HG02678 (cell line): ENCODE data around the gene IGFL4.

Experiments used
- ATAC-seq: cut with Tn5 transposase; IDR thresholded peaks from one replicate; pipeline ENCODE4 v1.9.1; 2021; ENCODE audit warnings: mild to moderate bottlenecking, moderate library complexity; ENCODE audit not compliant: unreplicated experiment

IGFL4 gene

DNA sequence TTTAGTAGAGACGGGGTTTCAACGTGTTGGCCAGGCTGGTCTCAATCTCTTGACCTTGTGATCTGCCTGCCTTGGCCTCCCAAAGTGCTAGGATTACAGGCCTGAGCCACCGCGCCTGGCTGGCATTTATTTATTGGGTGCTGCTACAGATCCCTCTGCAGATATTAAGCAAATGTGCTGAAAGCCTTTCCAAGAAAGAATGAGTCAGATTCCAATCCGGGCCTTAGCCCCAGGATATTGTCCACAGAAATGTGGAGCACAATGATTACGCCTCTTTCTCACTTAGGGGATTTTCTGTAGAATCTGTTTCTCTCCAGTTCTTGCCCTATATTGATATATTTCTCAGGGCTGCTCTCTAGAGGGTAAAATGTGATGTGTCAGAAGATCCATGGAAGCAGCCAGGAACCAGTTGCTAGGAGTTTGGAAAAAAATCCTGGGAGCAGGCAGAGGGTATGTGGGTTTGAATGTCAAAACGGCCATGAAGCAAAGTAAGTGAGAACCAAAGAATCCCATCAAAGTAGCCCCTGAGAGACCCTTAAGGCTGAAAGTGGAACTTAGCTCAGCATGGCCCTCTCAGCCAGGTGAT, 24.8 kb upstream of the IGFL4 start:
- no peak for ATAC-seq

DNA sequence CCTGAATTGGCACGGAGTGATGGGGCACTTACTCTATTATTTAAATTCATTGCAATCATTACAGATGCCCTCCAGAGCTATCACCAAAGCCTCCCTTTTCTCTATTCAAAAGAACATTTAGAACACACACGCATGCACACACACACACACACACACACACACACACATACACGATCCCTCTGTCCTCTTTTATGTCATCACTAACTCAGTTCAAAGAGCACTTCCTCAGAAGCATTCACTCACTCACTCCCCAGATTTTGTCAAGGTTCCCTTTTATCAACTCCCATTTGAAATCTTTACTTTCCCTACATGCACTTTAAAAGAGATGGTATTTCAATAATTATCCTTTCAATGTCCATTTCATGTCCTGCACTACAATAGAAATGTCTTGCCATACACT, 22.4 kb upstream of the IGFL4 start:
- ATAC-seq: no peak

DNA sequence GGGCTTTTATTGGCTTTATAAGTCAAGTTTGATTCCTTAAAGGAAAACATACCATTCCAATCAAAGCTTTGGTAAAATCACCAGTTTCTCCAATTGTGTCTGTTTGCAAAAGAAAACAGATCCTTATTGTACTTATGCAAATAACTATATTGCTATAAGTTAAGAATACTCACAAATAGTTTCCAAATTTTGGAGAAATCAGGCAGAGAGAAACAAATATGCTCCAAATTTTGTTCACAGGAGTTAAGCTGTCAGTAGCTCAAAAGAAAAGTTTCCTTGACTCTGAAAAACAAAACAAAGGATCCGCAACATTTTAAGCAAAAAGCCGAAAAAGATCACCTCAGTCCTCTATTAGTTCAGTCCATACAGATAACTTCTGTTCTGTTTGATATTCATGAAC, 19.2 kb upstream of the IGFL4 start:
- no peak for ATAC-seq

DNA sequence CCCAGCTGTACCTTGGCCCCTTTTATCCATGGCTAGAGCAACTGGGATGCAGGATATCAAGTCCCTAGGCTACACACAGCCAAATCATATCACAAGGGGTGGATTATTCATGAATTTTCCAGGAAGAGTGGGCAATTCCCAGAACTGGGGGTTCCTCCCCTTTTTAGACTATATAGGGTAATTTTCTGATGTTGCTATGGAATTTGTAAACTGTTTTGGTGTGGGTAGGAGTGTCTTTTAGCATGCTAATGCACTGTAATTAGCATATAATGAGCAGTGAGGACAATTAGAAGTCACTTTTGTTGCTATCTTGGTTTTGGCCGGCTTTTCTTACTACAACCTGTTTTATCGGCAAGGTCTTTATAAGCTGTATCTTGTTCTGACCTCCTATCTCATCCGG, 18.0 kb upstream of the IGFL4 start:
- no peak for ATAC-seq

DNA sequence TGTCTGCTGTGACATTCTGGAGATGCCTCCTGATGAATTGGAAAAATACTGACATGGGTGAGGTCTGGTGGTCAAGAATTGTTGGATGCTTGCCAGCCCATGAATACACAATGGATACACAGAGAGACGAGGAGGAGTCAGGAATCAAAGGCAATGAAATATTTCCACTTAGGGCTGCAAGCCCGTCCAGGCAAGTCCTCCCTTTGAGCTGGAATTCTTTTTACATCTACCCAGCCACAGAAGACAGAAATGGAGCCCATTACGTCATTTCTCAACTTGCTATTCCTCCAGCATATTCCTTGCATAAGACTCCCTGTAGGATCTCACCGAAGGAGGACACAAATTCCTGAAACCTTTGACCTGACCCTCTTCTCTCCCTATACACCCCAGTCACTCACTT, 15.7 kb upstream of the IGFL4 start:
- ATAC-seq: no peak

DNA sequence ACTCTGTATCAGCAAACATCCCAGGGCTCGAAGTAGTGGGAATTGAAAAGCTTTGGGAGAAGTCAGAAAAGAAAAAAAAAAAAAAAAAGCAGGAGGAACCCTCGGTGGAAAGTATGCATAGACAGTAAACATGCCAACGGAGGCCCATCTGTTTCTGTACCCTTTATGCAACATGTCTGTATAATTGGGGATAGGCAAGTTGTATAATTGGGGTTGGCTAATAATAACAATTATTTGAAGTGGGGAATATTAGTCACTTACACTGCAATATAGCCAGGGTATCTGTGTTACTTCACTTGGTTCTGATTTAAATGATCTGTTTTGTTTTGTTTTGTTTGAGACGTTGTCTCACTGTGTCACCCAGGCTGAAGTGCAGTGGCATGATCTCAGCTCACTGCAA, 12.1 kb upstream of the IGFL4 start:
- ATAC-seq: no peak

DNA sequence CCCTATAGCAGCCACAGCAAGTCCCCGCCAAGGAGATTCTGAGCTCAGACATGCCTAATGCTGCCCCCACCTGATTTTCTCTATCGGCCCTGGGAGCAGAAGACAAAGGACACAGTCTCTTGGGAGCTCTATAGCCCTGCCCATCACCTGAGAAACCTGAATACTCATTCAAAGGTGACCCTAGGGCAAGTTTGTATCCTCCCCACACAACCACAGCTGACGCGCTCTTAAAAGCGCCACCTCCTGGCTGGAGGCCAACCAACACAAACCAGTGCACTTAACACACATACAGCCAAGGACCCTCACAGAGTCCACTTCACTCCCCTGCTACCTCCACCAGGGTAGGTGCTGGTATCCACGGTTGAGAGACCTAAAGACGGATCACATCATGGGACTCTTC, 8.8 kb upstream of the IGFL4 start:
- no peak for ATAC-seq

DNA sequence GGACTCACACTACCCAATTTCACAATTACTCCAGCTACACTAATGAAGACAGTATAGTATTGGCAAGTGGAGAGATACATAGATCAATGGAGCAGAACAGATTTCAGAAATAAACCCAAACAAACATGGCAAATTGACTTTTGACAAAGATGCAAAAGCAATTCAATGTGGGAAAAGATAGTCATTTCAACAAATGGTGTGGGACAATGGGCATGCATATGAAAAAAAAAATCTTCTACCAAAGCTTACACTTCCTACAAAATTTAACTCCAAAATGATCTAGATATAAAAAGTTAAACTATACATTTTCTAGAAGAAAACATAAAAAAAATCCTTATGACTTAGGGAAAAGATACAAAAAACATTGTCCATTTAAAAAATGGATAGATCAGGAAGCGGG, 2.7 kb upstream of the IGFL4 start:
- no peak for ATAC-seq

DNA sequence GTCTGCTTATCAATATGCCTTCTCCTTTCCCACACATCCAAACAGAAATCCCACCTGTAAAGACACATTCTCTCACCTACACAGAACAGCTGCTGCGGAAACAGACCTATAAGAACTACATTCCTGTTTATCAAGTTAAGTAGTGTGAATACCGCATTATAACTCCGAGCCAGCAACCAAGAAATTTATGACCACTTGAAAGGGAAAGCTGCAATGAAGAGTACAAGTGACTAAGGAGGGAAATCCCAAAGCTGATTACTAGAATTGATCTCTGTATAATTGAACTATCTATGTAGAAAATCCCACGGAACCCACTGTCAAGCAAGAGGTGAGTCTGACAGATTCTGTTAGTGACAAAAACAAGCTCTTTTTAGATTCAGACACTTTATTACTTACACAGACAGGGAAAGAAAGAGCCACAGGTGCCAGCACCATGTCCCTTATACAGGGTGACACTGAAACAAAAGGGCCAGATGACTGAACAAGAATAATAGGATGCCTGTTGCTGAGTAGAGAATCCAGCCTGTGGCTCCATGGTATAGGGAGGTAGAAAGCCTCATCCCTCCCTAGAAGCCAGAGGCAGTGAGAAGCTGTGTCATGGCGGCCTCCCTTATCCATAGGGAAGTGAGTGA, 1.6 kb upstream of the IGFL4 start:
- no peak for ATAC-seq

DNA sequence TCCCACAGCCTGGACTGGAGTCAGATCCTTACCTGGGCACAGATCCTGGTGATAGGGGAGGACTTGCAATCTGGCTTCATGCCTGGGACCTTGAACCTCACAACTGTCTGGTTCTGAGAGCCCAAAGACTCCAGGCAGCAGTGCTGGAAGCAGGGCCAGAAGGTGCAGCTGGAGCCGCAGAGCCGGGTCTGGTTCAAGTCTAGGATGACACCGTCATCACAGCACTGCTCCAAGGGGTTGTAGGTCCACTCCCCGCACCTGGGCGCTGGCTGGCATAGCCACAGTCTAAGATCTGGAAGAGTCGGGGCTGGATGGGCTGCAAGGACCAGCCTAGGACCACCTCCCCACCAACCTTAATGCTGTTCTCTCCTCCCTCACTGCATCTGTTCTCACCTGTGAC, 677 bp downstream of the IGFL4 start:
- ATAC-seq: no peak

DNA sequence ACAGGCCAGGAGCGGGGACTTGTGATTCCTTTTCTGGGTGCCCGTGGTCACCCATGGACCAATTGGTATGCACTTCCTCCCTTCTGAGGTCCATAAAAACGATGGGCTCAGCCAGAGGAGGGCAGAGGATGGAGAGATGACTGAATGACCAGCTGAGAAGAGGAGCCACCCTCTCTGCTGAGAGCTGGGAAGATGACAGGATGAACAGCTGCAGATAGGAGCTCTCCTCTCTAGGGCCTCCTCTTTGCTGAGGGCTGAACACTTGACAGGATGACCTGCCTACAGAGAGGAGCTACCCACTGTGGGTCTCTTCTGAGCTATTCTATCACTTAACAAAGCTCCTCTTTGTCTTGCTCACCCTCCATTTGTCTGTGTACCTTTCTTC, 4.1 kb downstream of the IGFL4 start:
- no peak for ATAC-seq

DNA sequence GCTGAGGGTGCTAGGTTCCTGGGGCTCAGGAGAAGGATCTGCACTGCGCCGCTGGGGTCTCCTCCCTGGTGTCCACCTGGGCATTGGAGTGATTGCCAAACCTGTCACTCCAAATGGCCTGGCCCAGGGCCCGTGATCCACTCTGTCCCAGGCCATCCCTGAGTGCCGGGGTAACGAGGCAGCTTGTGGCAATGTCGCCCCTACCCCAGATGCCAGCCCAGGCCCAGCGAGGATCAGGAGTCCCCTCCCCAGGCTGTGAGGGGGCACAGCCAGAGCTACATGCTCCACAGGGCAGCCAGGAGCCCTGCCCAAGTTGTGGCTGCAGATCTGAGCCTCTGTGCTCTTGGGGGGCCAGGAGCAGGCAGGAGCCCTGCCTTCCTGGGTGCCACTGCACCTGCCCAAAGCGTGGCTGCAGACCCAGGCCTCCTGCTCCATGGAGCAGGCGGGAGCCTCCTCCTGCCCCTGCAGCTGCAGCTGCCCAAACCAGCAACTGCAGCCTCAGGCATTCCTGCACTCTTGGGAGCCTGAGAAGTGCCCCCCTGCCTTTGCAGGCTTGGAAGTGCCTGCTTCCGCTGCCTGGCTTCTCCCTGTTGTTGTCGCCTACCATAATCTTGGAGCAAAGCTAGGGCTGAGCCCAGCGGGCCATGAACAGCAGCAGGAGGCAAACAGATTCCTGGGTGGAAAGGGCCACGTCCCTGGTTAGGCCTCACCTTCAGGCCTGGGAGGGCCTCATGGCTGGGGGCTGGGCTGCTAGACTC, 4.6 kb downstream of the IGFL4 start:
- ATAC-seq: no peak

DNA sequence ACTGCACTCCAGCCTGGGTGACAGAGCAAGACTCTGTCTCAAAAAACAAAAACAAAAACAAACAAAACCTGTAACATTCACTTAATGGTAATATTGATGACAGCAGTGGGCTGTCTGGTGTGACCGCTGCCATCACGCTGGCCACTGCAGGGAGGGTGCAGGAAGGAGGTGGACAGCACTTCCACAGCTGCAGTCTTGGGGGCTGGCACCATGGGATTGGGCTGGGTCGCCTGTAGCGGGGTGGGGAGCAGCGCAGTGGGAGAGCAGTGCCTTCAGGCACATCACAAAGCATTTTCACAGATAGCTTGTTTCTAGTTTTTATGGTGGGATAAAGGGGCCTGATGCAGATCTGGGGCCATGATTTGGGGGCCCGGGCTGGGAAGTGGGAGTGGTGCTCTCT, 5.3 kb downstream of the IGFL4 start:
- ATAC-seq: no peak

DNA sequence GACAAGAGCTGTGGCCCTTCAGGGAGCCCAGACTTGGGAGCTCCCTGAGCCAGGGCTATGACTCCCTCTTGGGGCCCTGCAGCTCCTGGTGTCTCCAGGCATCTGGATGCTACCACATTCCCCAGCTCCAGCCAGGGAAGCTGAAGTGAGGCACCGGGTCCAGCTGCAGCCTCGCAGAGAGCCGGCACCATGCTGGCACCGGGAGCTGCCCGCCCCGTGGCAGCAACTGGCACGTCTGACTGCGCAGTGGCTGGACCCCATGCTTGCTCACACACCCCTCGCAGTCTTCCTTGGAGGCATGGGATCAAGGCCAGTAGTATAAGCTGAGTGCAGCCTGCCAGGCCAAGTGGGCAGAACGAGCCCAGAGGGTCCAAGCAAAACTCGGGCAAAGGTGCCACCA, 7.4 kb downstream of the IGFL4 start:
- no peak for ATAC-seq

DNA sequence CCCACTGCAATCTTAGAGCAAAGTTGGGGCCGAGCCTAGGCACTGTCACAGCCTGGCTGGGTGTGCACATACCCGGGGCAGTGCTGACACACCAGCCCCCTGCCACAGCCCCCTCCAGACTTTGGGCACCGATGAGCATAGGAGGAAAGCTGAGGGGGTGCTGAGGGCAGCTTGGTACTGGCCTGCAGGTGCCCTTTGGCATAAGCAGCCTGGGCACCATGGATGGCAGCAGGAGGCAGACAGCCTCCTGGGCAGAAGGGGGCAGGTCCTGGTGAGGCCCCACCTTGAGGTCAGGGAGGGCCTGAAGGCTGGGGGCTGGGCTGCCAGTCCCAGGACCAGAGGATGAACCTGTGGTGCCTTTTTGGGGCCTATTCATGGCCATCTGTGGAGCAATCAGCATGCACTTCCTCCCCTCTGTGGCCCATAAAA, 8.2 kb downstream of the IGFL4 start:
- ATAC-seq: no peak

DNA sequence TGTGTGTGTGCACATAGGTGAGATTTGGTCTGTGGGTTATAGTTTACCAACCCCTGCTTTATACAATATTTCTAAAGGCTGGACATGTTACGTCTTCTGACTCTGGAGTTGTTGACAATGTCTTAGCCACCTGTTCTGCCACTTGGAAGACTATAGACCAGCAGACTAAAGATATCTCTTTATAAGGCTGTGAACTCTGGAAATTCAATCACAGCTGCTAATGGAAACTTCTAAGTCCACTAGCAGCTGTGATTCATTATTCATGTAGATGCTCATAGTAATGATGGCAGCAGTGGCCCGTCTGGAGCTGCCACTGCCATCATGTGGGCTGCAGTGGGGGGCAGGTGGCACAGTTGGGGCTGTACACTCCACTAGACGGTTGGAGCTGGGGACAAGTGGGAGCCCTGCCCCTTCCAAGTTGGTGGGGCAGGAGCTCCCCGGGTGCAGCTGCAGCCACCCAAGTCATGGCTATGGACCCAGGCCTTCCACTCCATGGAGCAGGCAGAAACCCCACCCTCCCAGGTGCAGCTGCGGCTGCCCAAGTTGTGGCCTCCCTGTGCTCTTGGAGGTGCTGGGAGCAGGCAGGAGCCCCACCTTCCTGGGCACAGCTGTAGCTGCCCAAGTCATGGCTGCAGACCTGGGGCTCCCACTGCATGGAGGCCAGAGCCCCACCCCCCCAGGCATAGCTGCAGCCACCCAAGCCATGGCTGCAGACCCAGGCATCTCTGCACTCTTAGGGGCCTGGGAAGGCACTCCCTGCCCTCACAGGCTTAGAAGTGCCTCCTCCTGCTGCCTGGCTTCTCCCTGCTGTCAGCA, 8.8 kb downstream of the IGFL4 start:
- ATAC-seq: no peak

DNA sequence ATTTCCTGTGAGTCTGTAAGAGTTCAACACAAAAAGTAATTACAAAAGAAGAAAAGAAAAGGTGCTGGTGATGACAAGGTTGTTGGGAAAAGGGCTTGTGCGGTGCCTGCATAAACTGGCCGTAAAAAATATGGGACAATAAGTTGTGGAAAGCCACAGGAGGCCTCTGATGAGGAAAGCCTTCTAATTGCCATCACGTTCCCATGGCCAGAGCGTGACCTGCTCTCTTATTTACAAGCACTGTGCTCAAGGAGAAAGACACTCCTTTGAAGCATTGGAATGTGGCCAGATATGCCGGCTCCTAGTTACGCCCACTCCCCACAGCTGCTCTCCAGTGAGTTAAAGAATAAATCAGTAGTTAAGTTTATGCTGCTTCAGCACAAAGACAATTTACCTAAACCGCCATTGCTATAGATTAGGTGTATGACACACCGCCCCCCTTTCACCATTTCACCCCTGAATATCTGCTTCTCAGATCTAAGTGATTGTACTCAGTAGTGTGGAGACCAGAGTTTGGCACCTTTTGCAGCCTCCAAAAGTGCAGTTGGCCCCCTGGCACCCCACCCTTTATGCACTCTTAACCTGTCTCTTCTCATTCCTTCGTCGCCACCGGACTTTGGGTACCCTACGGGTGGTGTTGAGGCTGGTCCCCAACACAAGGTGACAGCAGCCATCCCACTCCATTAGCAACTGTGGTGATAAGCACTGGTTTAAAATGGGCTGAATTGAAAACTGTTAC, 9.8 kb downstream of the IGFL4 start:
- no peak for ATAC-seq

DNA sequence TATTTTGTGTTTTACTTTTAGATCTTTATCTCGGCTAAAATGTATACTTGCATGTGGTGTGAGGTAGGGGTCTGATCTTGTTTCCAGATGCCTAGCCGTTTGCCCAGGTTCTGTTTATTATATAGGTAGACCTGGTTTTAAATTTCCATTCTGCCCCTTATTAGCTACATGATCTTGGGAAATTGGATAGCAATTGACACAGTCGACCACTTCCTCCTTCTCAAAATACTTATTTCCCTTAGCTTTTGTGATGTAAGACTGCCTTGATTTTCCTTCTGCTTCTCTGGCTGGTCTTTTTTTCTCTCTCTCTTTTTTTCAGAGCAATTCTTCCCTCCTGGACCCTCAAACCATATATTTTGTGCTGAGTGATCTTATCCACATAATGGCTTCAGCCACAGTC, 15.0 kb downstream of the IGFL4 start:
- no peak for ATAC-seq

DNA sequence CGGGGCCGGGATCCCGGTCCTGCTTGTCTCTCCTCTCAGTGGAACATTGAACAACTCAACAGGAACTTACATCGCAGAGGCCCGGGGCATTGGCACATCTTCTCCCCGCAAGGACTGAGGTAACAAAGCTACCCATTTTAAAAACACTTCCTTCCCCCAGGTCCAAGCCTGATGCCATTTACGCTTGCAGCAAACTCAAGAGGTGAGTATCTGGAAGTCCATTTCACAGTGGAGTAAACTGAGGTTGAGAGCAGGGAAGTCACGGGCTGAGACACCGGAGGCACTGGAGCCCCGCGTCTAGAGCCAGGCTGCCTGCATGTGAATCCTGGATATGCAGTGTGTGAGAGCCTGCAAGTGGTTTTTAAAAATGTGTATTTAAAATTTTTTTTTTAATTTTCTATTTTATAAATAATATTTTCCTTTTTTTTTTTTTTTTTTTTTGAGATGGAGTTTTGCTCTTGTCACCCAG, 17.5 kb downstream of the IGFL4 start:
- ATAC-seq: no peak

DNA sequence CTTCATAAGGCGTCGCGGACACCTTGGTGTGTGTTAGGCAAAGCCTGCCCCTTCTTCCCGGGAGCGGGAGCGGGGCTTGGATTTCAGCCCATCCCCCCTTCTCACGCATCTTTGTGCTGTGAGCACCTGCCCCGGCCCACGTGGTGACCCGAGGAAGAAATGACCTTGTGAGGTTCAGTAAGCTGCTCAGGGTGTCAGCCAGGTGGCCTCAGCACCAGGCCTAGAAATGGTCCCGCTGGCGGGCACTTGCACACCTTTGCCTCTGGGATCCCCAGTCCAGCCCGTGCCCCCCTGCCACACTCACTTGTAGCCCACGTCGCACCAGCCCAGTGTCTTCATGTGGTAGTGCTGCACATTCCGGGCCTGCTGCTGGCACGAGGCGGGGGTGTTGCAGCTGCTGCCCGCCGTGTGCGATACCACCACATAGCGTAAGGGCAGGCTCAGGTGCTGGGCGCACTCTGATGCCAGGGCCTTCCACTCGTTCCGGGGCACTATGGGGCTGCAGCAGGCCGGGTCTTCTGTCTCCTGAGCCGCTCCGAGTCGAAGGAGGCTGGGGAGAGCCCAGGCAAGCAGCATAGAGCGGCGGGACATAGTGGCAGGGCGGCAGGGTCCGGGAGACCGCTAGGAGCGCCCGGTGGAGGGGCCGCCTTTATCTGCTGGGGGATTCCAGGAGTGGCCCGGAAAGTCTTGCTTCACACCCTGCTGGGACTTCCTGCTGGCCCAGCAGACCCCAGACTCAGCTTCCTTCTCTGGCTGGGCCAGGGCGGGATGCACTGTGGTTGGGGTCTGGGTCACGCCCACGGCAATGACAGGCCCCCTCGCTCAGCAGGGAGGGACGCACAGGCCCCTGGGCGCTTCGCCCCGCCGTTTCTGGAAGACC, 18.1 kb downstream of the IGFL4 start, which contains the start of gene PGLYRP1:
Gene PGLYRP1 (minus strand): TSS at position 623 of the 880 bp plus-strand sequence. CDS start 32 bp downstream, at position 591.
- no peak for ATAC-seq
